Fibroblast of skin of scalp (primary cell): ENCODE results near the gene LCN6.
"Not testable (repeated sequence)": the region's sequence is repeated elsewhere in the genome, so short reads cannot be mapped to it uniquely, and the experiment has no call there.

Experiments
- DNase-seq: peaks from one replicate; pipeline ENCODE4 v3.0.0-alpha.2; 2013

Gene LCN6

GRCh38 chr9:136759436-136760325 lies 11.4 kb upstream of the LCN6 start:
- no peak for DNase-seq

GRCh38 chr9:136759001-136759400 lies 10.7 kb upstream of the LCN6 start:
- DNase-seq = no peak

DNA sequence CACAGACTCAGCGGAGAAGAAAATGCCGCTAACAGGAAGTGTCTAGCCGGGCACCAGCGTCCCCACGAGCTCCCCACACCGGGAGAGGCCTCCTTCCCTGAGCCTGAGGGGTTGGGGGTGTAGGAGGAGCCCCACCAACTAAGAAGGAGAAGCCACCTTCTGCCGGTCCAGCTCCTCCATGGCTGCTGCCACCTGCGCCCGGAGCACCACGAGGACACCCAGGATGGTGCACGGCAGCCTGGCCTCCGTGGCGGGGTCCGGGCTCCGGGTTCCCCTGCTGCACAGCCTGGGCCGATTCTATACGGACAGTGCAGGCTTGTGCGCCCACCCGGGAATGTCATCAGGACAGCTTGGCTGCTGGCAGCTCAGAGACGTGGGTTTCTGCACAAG lies 9.4 kb upstream of the LCN6 start:
- DNase-seq = no peak

DNA sequence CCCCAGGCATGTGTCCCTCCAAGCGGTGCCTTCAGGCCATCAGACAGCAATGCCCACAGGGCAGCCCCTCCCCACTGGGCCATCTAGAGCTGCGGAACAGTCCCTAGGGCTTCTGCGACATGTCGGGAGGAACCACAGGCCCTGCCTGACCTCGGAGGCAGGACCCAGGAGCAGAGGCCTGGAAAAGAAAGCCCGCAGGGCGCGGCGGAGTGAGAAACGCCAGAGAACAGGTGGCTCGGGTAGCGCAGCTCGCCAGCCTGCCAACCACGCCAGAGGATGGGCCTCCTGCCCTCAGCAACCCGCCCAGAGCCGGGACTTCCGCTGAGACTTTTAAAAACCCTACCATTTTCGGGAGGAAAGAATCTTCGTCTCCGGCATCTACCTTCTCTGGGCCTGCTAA lies 9.0 kb upstream of the LCN6 start:
- DNase-seq = no peak

GRCh38 chr9:136756836-136757235 lies 8.5 kb upstream of the LCN6 start:
- DNase-seq = no peak

DNA sequence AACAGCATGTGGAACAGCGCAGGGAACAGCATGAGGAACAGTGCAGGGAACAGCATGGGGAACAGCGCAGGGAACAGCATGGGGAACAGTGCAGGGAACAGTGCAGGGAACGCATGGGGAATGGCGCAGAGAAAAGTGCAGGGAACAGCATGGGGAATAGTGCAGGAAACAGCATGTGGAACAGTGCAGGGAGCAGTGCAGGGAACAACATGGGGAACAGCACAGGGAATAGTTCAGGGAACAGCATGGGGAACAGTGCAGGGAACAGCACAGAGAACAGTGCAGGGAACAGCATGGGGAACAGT lies 7.8 kb upstream of the LCN6 start:
- no peak for DNase-seq

GRCh38 chr9:136755302-136756133 lies 7.2 kb upstream of the LCN6 start:
- DNase-seq = not testable (repeated sequence)

DNA sequence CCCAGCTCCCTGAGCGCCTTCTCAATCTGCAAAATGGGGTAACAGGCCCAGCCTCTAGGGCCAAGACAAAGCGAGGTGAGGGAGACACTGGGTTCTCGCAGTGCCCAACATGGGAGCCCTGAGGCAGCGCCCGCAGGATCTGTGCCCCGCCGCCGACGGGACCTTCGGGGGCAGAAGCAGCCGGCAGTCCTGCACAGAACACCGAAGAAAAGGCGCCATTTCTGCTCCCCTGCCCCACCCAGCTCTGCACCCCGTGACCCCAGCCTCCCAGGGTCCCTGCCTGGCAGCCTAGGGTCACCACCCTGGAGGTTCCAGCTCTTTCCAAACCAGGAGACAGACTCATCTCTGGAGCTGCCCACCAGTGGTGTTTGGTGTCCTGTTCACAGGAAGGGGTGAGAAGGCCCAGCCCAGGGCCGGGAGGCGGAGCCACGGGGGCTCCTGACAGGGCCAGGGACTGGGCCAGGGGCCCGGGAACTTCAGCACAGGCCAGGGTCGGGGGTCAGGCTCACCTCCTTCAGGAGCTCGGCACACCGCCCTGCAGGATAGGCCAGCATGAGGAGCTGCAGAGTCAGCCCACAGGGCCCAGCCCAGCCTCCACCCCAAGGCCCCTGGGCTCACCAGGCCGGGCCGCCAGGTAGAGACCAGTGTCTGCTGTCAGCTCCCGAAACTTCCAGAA lies 6.4 kb upstream of the LCN6 start:
- no peak for DNase-seq

- DNase-seq = no peak
These were observed 5.8 kb upstream of the LCN6 start for GRCh38 chr9:136754059-136754572.

GRCh38 chr9:136753371-136754058 lies 5.2 kb upstream of the LCN6 start:
- no peak for DNase-seq

DNA sequence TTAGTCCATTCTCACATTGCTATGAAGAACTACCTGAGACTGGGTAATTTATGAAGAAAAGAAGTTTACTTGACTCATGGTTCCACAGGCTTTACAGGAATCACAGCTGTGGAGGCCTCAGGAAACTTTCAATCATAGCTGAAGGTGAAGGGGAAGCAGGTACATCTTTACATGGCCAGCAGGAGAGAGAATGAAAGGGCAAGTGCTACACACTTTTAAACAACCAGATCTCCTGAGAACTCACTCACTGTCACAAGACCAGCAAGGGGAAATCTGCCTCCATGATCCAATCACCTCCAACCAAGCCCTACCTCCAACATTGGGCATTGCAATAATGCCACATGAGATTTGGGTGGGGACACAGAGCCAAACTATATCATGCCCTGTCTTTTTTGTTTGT lies 3.5 kb upstream of the LCN6 start:
- no peak for DNase-seq

GRCh38 chr9:136751244-136751643 lies 2.9 kb upstream of the LCN6 start:
- DNase-seq = no peak

DNA sequence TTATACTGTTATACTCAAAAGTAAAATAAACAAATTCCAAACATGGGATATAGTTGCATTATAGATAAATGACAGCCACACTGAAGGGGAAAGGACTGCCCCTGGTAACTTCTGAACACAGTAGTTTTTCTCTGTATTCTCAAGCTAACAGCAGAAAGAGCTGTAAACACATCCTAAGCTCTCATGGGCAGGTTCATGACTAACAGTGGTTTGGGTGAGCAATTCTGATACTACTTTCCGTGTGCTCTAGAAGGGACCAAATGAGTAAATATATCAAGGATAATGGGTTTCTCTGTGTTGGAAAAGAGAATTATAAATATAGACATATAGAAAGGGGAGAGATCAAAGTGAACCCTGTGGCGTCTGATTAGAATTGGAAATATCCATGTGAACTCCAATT lies 2.2 kb upstream of the LCN6 start:
- no peak for DNase-seq

- no peak for DNase-seq
These were observed 614 bp upstream of the LCN6 start for GRCh38 chr9:136748666-136749611.

- no peak for DNase-seq
These were observed 914 bp downstream of the LCN6 start for GRCh38 chr9:136747161-136748060.

GRCh38 chr9:136746621-136747020 lies 1.7 kb downstream of the LCN6 start:
- no peak for DNase-seq

DNA sequence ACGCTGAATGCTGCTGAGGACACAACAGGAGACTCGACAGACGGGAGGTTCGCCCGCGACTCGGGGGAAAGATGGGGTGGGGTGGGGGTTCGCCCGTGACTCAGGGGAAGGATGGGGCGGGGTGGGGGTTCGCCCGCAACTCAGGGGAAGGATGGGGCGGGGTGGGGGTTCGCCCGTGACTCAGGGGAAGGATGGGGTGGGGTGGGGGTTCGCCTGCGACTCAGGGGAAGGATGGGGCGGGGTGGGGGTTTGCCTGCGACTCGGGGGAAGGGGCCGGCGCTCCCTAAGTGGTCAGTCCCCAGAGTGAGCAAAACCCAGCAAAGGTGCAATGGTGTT lies 2.2 kb downstream of the LCN6 start:
- no peak for DNase-seq

- no peak for DNase-seq
These were observed 2.8 kb downstream of the LCN6 start for GRCh38 chr9:136745389-136746154.

- DNase-seq = no peak
These were observed 3.6 kb downstream of the LCN6 start for GRCh38 chr9:136744773-136745172.
